HepG2 (cell line): ENCODE measurements around the gene ATG9A. TPM values are rescaled to one million over a fixed set of nuclear protein-coding genes. Genes with fewer than 3 reads are reported as not detected.

ENCODE experiments used
- DNMT3B ChIP-seq: conservative IDR thresholded peaks from 2 replicates; pipeline ENCODE4 v1.6.1; 2016; ENCODE audit warnings: missing biosample characterization, control low read depth
- FOXM1 ChIP-seq: sonication (generic); formaldehyde crosslinking; IDR thresholded peaks from 2 replicates; pipeline ENCODE4 v1.5.0; 2020; ENCODE audit warnings: missing genetic modification reagents
- HDAC1 ChIP-seq: sonication (generic); formaldehyde crosslinking; IDR thresholded peaks from 2 replicates; pipeline ENCODE4 v1.5.1; 2020; ENCODE audit warnings: mild to moderate bottlenecking, missing genetic modification reagents
- IRX3 ChIP-seq: sonication (generic); formaldehyde crosslinking; IDR thresholded peaks from 2 replicates; pipeline ENCODE4 v1.8.1; 2023; ENCODE audit warnings: mild to moderate bottlenecking, low read depth, missing genetic modification reagents, borderline replicate concordance
- MXD4 ChIP-seq: IDR thresholded peaks from 2 replicates; pipeline ENCODE4 v1.6.1; 2016; ENCODE audit warnings: mild to moderate bottlenecking, missing biosample characterization, missing genetic modification reagents
- MYNN ChIP-seq: sonication (generic); formaldehyde crosslinking; IDR thresholded peaks from 2 replicates; pipeline ENCODE4 v1.4.0; 2020; ENCODE audit warnings: mild to moderate bottlenecking, low read depth, missing genetic modification reagents
- PAWR ChIP-seq: sonication (generic); formaldehyde crosslinking; IDR thresholded peaks from 2 replicates; pipeline ENCODE4 v1.4.0; 2020; ENCODE audit warnings: missing genetic modification reagents, mild to moderate bottlenecking, borderline replicate concordance
- ZNF160 ChIP-seq: sonication (generic); formaldehyde crosslinking; IDR thresholded peaks from 2 replicates; pipeline ENCODE4 v1.8.0; 2022; ENCODE audit warnings: mild to moderate bottlenecking, inconsistent platforms, missing genetic modification reagents
- ZNF558 ChIP-seq: sonication (generic); formaldehyde crosslinking; IDR thresholded peaks from 2 replicates; pipeline ENCODE4 v1.9.0; 2022; ENCODE audit warnings: mild to moderate bottlenecking, missing genetic modification reagents, borderline replicate concordance
- ZNF678 ChIP-seq: sonication (generic); formaldehyde crosslinking; IDR thresholded peaks from 2 replicates; pipeline ENCODE4 v1.4.0; 2020; ENCODE audit warnings: mild to moderate bottlenecking, missing genetic modification reagents
- ZNF724P ChIP-seq: sonication (generic); formaldehyde crosslinking; IDR thresholded peaks from 2 replicates; pipeline ENCODE4 v1.8.0; 2022; ENCODE audit warnings: missing genetic modification reagents, borderline replicate concordance
- ZNF816 ChIP-seq: sonication (generic); formaldehyde crosslinking; IDR thresholded peaks from 2 replicates; pipeline ENCODE4 v1.8.0; 2022; ENCODE audit warnings: missing genetic modification reagents, mild to moderate bottlenecking, borderline replicate concordance
- polyA plus RNA-seq, 8 experiments: library from polyadenylated mRNA; depleted of rRNA in 3 of 8; stranded (reverse) in 7 of 8; unstranded in 1 of 8; fragments of >200 nt; fragmentation: Illumina TruSeq in 4 of 8; extraction: Trizol in 4 of 8; gene quantifications; 2 replicates each; pipeline versions ENCODE4 v1.2.1 to v1.2.3, GENCODE V29; 2011 to 2016; ENCODE audit warnings: low read depth in 4 of 8, missing spikeins in 1 of 8, mixed read lengths in 1 of 8; ENCODE audit not compliant: insufficient read depth in 1 of 8
- total RNA-seq, 5 experiments: library from RNA; depleted of rRNA; stranded (reverse); fragments of >200 nt; fragmentation: Illumina TruSeq; extraction: Trizol; gene quantifications; 2 replicates each; pipeline ENCODE4 v1.2.3, GENCODE V29; 2016; ENCODE audit warnings: low read depth in 1 of 5
- TF ChIP-seq, protein P1 (sequence below): sonication (generic); formaldehyde crosslinking; IDR thresholded peaks from 2 replicates; pipeline ENCODE4 v1.4.0; 2020; ENCODE audit warnings: missing genetic modification reagents, borderline replicate concordance
- TF ChIP-seq, protein P2 (sequence below): sonication (generic); formaldehyde crosslinking; IDR thresholded peaks from 2 replicates; pipeline ENCODE4 v1.5.0; 2020; ENCODE audit warnings: missing genetic modification reagents, mild to moderate bottlenecking, borderline replicate concordance
- TF ChIP-seq, protein P3 (sequence below): sonication (generic); formaldehyde crosslinking; IDR thresholded peaks from 2 replicates; pipeline ENCODE4 v1.9.0; 2021; ENCODE audit warnings: missing genetic modification reagents, borderline replicate concordance
- TF ChIP-seq, protein P4 (sequence below): sonication (generic); formaldehyde crosslinking; IDR thresholded peaks from 2 replicates; pipeline ENCODE4 v1.4.0; 2020; ENCODE audit warnings: mild to moderate bottlenecking, missing genetic modification reagents, borderline replicate concordance
- TF ChIP-seq, protein P5 (sequence below): sonication (generic); formaldehyde crosslinking; IDR thresholded peaks from 2 replicates; pipeline ENCODE4 v1.4.0; 2020; ENCODE audit warnings: missing genetic modification reagents

The ATG9A gene
- total and polyA plus RNA-seq, 2 of the 13 experiments (the other 11 are each of a cell fraction or from before 2014, with no cell fraction given): 35.0 to 131 TPM

DNA sequence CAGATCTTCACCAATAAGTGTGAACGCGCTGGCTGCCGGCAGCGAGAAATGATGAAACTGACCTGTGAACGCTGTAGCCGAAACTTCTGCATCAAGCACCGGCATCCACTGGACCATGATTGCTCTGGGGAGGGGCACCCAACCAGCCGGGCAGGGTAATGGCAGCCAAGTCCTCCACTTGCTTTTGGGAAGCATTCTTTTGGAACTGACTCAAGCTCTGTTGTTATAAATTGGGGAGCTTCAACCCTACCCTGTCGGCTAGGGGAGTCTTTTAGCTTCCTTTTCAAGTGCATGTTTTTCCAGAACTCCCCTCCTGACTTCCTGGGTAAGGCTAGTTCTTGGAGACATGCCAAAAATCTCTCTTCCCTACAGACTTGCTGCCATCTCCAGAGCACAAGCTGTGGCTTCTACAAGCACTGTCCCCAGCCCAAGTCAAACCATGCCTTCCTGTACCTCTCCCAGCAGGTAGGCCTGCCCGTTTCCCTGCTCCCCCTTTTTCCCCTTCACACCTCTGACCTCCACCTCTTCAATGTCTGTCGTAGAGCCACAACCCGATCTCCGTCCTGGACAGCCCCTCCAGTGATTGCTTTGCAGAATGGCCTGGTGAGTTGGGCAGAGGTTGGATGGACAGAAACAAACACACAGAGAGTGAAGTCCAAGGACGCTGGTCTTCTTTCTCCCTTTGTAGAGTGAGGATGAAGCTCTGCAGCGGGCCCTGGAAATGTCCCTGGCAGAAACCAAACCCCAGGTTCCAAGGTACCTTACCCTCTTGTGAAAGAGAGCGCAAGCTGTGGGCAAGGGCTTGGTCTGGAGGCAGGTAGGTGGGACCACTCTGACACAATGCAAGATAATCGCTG, 21.3 kb downstream of the ATG9A start (continued):
- TF ChIP-seq ZNF558 (CRISPR knock-in tag): no peak
- TF ChIP-seq, protein P1, sequence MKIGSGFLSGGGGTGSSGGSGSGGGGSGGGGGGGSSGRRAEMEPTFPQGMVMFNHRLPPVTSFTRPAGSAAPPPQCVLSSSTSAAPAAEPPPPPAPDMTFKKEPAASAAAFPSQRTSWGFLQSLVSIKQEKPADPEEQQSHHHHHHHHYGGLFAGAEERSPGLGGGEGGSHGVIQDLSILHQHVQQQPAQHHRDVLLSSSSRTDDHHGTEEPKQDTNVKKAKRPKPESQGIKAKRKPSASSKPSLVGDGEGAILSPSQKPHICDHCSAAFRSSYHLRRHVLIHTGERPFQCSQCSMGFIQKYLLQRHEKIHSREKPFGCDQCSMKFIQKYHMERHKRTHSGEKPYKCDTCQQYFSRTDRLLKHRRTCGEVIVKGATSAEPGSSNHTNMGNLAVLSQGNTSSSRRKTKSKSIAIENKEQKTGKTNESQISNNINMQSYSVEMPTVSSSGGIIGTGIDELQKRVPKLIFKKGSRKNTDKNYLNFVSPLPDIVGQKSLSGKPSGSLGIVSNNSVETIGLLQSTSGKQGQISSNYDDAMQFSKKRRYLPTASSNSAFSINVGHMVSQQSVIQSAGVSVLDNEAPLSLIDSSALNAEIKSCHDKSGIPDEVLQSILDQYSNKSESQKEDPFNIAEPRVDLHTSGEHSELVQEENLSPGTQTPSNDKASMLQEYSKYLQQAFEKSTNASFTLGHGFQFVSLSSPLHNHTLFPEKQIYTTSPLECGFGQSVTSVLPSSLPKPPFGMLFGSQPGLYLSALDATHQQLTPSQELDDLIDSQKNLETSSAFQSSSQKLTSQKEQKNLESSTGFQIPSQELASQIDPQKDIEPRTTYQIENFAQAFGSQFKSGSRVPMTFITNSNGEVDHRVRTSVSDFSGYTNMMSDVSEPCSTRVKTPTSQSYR (CRISPR knock-in tag): no peak
- TF ChIP-seq, protein P2, sequence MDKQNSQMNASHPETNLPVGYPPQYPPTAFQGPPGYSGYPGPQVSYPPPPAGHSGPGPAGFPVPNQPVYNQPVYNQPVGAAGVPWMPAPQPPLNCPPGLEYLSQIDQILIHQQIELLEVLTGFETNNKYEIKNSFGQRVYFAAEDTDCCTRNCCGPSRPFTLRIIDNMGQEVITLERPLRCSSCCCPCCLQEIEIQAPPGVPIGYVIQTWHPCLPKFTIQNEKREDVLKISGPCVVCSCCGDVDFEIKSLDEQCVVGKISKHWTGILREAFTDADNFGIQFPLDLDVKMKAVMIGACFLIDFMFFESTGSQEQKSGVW: no peak
- TF ChIP-seq, protein P3, sequence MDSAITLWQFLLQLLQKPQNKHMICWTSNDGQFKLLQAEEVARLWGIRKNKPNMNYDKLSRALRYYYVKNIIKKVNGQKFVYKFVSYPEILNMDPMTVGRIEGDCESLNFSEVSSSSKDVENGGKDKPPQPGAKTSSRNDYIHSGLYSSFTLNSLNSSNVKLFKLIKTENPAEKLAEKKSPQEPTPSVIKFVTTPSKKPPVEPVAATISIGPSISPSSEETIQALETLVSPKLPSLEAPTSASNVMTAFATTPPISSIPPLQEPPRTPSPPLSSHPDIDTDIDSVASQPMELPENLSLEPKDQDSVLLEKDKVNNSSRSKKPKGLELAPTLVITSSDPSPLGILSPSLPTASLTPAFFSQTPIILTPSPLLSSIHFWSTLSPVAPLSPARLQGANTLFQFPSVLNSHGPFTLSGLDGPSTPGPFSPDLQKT: no peak
- TF ChIP-seq ZNF160 (CRISPR knock-in tag): no peak; the same call in 1 of the 2 replicates
- TF ChIP-seq, protein P4, sequence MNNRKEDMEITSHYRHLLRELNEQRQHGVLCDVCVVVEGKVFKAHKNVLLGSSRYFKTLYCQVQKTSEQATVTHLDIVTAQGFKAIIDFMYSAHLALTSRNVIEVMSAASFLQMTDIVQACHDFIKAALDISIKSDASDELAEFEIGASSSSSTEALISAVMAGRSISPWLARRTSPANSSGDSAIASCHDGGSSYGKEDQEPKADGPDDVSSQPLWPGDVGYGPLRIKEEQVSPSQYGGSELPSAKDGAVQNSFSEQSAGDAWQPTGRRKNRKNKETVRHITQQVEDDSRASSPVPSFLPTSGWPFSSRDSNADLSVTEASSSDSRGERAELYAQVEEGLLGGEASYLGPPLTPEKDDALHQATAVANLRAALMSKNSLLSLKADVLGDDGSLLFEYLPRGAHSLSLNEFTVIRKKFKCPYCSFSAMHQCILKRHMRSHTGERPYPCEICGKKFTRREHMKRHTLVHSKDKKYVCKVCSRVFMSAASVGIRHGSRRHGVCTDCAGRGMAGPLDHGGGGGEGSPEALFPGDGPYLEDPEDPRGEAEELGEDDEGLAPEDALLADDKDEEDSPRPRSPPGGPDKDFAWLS (CRISPR knock-in tag): no peak; the same call in 1 of the 2 replicates
- peak; percentile 94 for TF ChIP-seq HDAC1 (CRISPR knock-in tag)
- TF ChIP-seq MYNN (CRISPR knock-in tag): no peak
- no peak; the same call in 1 of the 2 replicates for TF ChIP-seq ZNF816 (CRISPR knock-in tag)
- TF ChIP-seq, protein P5, sequence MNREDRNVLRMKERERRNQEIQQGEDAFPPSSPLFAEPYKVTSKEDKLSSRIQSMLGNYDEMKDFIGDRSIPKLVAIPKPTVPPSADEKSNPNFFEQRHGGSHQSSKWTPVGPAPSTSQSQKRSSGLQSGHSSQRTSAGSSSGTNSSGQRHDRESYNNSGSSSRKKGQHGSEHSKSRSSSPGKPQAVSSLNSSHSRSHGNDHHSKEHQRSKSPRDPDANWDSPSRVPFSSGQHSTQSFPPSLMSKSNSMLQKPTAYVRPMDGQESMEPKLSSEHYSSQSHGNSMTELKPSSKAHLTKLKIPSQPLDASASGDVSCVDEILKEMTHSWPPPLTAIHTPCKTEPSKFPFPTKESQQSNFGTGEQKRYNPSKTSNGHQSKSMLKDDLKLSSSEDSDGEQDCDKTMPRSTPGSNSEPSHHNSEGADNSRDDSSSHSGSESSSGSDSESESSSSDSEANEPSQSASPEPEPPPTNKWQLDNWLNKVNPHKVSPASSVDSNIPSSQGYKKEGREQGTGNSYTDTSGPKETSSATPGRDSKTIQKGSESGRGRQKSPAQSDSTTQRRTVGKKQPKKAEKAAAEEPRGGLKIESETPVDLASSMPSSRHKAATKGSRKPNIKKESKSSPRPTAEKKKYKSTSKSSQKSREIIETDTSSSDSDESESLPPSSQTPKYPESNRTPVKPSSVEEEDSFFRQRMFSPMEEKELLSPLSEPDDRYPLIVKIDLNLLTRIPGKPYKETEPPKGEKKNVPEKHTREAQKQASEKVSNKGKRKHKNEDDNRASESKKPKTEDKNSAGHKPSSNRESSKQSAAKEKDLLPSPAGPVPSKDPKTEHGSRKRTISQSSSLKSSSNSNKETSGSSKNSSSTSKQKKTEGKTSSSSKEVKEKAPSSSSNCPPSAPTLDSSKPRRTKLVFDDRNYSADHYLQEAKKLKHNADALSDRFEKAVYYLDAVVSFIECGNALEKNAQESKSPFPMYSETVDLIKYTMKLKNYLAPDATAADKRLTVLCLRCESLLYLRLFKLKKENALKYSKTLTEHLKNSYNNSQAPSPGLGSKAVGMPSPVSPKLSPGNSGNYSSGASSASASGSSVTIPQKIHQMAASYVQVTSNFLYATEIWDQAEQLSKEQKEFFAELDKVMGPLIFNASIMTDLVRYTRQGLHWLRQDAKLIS: peak; percentile 24; the same call in 1 of the 2 replicates
- no peak for TF ChIP-seq ZNF678 (CRISPR knock-in tag)
- TF ChIP-seq DNMT3B (CRISPR knock-in tag): peak; percentile 76; the same call in 1 of the 2 replicates
- TF ChIP-seq ZNF724P (CRISPR knock-in tag): no peak
- no peak; the same call in 1 of the 2 replicates for TF ChIP-seq MXD4
- TF ChIP-seq IRX3 (CRISPR knock-in tag): 0 out of 2 replicates have a peak, but pooled peaks have one; percentile 11
- TF ChIP-seq PAWR: no peak
- no peak for TF ChIP-seq FOXM1
